ENCODE results near the gene ATG2A. TPM values are rescaled to one million over a fixed set of nuclear protein-coding genes. Genes with fewer than 3 reads are reported as not detected.

The ATG2A gene
- total RNA-seq, 1 donor from 2014 or later, result 4.4 TPM

GRCh38 chr11:64924910-64925284 lies 7.9 kb upstream of the ATG2A start:
- H3F3A ChIP-seq (ENCODE audit: low read depth), result no peaks in the 10 kb centered on the region
- no peaks in the 10 kb centered on the region for H3K36me3 ChIP-seq
- H3K9me3 ChIP-seq (ENCODE audit: low read depth), result no peaks in the 10 kb centered on the region
- peaks cover 7% of the 10 kb centered on the region for H3K27me3 ChIP-seq
- Mint-ChIP-seq H3K4me1 (peaks cover 13% of the 10 kb centered on the region), H3K27me3 (ENCODE audit: insufficient read depth, low read depth) (peaks cover 3% of the 10 kb centered on the region), H3K4me3 (peak overlapping the region; percentile 92), H3K27ac (peak overlapping the region; percentile 66), H3K9me3 (no peaks in the 10 kb centered on the region), H3K36me3 (peaks cover 2% of the 10 kb centered on the region)
- peak overlapping the region; percentile 81 for H3K4me3 ChIP-seq
- TF ChIP-seq EZH2phosphoT487 (IDR thresholded peaks at IDR 0.05) (no peak), EZH2 (IDR thresholded peaks at IDR 0.05) (no peak), CTCF (IDR thresholded peaks at IDR 0.05) (no peak)
- H3K27ac ChIP-seq, result no peak overlapping the region
- H3K4me2 ChIP-seq, result peak overlapping the region; percentile 96
- no peaks in the 10 kb centered on the region for H3K4me1 ChIP-seq
- H2AFZ ChIP-seq (replicated peaks), result peak overlapping the region; percentile 95
- no peaks in the 10 kb centered on the region for H4K20me1 ChIP-seq (ENCODE audit: low read depth)
- peak; percentile 66 for DNase-seq (ENCODE audit: low spot score)
- H3K9ac ChIP-seq, result peak overlapping the region; percentile 16
- no peaks in the 10 kb centered on the region for H3K79me2 ChIP-seq (ENCODE audit: low read depth)

- Mint-ChIP-seq H3K27ac (peak within 1 kb of the TSS; percentile 99), H3K4me1 (peaks cover 13% of the 10 kb centered on the region), H3K36me3 (no peaks in the 10 kb centered on the region), H3K4me3 (peak within 1 kb of the TSS; percentile 93), H3K27me3 (ENCODE audit: insufficient read depth, low read depth) (peaks cover 3% of the 10 kb centered on the region), H3K9me3 (no peaks in the 10 kb centered on the region)
- H3K79me2 ChIP-seq (ENCODE audit: low read depth), result no peaks in the 10 kb centered on the region
- peak within 1 kb of the TSS; percentile 16 for H3K9ac ChIP-seq
- no peak for TF ChIP-seq CTCF (IDR thresholded peaks at IDR 0.05)
- TF ChIP-seq EZH2phosphoT487 (IDR thresholded peaks at IDR 0.05), result no peak
- TF ChIP-seq EZH2 (IDR thresholded peaks at IDR 0.05), result no peak
- DNase-seq (ENCODE audit: low spot score), result peak; percentile 93
- H2AFZ ChIP-seq (replicated peaks), result peak within 1 kb of the TSS; percentile 95
- peak within 1 kb of the TSS; percentile 96 for H3K4me2 ChIP-seq
- no peaks in the 10 kb centered on the region for H3K36me3 ChIP-seq
- no peak within 1 kb of the TSS for H3K27ac ChIP-seq
- no peaks in the 10 kb centered on the region for H3K4me1 ChIP-seq
- H3K9me3 ChIP-seq (ENCODE audit: low read depth), result no peaks in the 10 kb centered on the region
- H4K20me1 ChIP-seq (ENCODE audit: low read depth), result no peaks in the 10 kb centered on the region
- peak within 1 kb of the TSS; percentile 81 for H3K4me3 ChIP-seq
- H3F3A ChIP-seq (ENCODE audit: low read depth), result no peaks in the 10 kb centered on the region
- peaks cover 7% of the 10 kb centered on the region for H3K27me3 ChIP-seq
Measured at GRCh38 chr11:64923944-64924909, 7.2 kb upstream of the ATG2A start, which contains the start of gene PPP2R5B. Gene PPP2R5B (plus strand): TSS chr11:64924689. CDS start chr11:64925735, 1,046 bp downstream.

- H3K27ac ChIP-seq, result no peak overlapping the region
- H3K4me1 Mint-ChIP-seq, result peaks cover 14% of the 10 kb centered on the region
- no peaks in the 10 kb centered on the region for H3K36me3 ChIP-seq
- peak overlapping the region; percentile 96 for H3K4me2 ChIP-seq
- no peaks in the 10 kb centered on the region for H3K36me3 Mint-ChIP-seq
- no peak overlapping the region for H3K4me3 Mint-ChIP-seq
- H3K9me3 Mint-ChIP-seq, result no peaks in the 10 kb centered on the region
- no peak overlapping the region for H3K4me3 ChIP-seq
- H3K9me3 ChIP-seq (ENCODE audit: low read depth), result no peaks in the 10 kb centered on the region
- H3K79me2 ChIP-seq (ENCODE audit: low read depth), result no peaks in the 10 kb centered on the region
- no peak overlapping the region for H3K27ac Mint-ChIP-seq
- no peak overlapping the region for H3K9ac ChIP-seq
- H3K27me3 Mint-ChIP-seq (ENCODE audit: insufficient read depth, low read depth), result peaks cover 3% of the 10 kb centered on the region
- peaks cover 2% of the 10 kb centered on the region for H3K4me1 ChIP-seq
- no peak overlapping the region for H2AFZ ChIP-seq (replicated peaks)
- DNase-seq (ENCODE audit: low spot score), result no peak
- no peaks in the 10 kb centered on the region for H4K20me1 ChIP-seq (ENCODE audit: low read depth)
- no peak for TF ChIP-seq EZH2 (IDR thresholded peaks at IDR 0.05)
- TF ChIP-seq EZH2phosphoT487 (IDR thresholded peaks at IDR 0.05), result no peak
- TF ChIP-seq CTCF (IDR thresholded peaks at IDR 0.05), result no peak
- peaks cover 7% of the 10 kb centered on the region for H3K27me3 ChIP-seq
- H3F3A ChIP-seq (ENCODE audit: low read depth), result peaks cover 8% of the 10 kb centered on the region
Measured at GRCh38 chr11:64923151-64923661, 6.2 kb upstream of the ATG2A start.
